GM18505 (cell line): ENCODE results near the gene PRKCH.

Experiments used
- ATAC-seq: cut with Tn5 transposase; IDR thresholded peaks from one replicate; pipeline ENCODE4 v1.9.1; 2021; ENCODE audit not compliant: unreplicated experiment
- POLR2A ChIP-seq: IDR thresholded peaks from 4 replicates; pipeline ENCODE4 v1.6.1; 2011; ENCODE audit warnings: borderline replicate concordance; ENCODE audit not compliant: insufficient read depth, insufficient read length; ENCODE audit errors: extremely low read depth

Gene PRKCH

GRCh38 chr14:61476754-61477410 lies 155.5 kb downstream of the PRKCH start:
- TF ChIP-seq POLR2A: no peak
- ATAC-seq: no peak

- TF ChIP-seq POLR2A: no peak
- ATAC-seq: no peak
Observed at GRCh38 chr14:61477712-61478462, 156.5 kb downstream of the PRKCH start.

GRCh38 chr14:61478971-61479473 lies 157.6 kb downstream of the PRKCH start:
- no peak for TF ChIP-seq POLR2A
- peak; percentile 39 for ATAC-seq

DNA sequence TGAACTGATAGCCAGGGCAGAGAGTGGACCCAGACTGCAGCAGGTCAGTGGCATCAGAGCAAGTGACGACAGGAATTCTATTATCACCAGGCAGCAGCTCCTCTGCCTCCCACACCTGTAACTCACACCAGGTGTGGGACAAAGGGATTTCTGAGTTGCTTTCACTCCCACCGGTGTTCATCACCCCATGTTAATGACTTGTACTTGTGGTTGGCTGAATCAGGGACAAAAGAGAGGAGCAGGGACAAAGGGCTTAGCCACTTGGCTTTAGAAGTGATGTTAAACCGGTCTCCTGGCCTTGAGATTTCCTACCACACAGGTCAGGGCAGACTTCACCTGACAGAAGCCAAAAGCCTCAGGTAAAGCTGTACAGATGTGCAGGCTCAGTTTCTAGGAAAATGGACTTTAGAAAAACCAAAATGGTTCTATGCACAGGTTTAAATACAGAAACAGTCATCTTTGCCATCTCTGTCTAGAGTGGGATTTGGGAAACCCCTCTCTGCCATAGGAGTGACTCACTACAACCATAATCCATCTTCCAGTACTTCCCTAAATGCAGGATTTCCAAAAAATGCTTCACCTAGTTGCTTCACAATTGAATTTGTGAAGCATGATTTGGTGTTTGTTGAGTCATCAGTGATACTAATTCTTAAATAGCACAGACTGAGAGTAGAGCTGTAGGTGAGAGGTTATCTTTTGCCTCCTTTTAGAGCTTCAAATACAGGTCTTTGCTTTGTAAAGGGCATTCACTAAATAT lies 158.5 kb downstream of the PRKCH start:
- no peak for TF ChIP-seq POLR2A
- no peak for ATAC-seq

GRCh38 chr14:61480704-61481285 lies 159.4 kb downstream of the PRKCH start:
- no peak for ATAC-seq
- TF ChIP-seq POLR2A: no peak

DNA sequence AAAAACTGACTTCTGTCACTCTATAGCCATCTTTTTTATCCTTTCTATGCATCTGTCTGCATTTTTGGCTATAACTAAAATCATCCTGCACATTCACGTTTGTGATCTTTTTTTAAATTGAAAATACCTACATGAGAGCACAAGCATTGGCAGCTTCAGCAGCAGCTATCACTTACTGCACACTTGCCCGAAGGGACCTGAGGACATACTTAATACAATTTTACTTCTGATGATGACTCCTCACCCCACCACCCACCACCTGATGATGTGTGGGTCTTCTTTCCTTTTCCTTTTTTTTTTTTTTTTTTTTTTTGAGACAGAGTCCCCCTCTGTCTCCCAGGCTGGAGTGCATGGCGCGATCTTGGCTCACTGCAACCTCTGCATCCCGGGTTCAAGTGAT lies 160.3 kb downstream of the PRKCH start:
- no peak for TF ChIP-seq POLR2A
- ATAC-seq: no peak

DNA sequence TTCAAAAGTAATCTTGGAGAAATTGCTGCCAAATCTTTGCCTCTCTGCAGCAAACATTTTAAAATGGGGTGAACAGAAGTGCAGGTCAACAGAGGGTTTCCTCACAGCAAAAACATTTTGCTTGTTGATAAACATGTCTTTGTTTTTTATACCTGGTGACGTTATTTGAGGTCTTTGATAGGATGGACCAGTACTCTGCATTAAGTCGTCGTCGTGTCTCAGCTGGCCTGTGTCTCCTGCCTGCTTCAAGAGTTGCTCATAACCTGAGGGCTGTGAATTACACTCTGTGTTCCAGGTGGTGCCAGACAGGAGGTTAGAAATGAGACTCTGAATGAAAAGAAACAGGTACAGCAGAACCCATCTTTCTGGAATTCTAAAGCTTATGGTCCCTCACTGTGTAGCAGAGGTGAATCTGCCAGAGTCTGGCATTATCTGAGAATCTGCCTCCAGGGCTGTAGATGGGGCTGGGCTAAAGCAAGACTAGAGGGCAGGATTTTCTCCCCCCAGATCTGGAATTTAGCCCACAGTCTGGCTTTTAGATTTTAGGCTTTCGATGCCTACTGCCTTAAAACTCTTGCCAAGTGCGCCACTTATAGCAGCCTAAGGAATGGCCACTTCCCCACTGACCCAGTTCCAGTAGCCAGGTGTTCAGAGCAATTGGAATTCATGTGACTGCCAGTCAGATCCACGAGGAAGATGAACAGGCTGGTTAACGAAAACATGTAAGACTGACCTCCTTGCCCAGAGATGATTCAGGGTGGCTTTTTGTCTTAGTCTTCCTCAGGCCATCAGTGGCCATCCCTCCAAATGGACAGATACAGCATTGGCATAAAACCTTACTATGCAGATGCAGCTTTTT lies 161.2 kb downstream of the PRKCH start:
- ATAC-seq: no peak
- no peak for TF ChIP-seq POLR2A

GRCh38 chr14:61483476-61483875 lies 162.1 kb downstream of the PRKCH start:
- ATAC-seq: no peak
- no peak for TF ChIP-seq POLR2A

- ATAC-seq: no peak
Observed at GRCh38 chr14:61484031-61484430, 162.7 kb downstream of the PRKCH start.

DNA sequence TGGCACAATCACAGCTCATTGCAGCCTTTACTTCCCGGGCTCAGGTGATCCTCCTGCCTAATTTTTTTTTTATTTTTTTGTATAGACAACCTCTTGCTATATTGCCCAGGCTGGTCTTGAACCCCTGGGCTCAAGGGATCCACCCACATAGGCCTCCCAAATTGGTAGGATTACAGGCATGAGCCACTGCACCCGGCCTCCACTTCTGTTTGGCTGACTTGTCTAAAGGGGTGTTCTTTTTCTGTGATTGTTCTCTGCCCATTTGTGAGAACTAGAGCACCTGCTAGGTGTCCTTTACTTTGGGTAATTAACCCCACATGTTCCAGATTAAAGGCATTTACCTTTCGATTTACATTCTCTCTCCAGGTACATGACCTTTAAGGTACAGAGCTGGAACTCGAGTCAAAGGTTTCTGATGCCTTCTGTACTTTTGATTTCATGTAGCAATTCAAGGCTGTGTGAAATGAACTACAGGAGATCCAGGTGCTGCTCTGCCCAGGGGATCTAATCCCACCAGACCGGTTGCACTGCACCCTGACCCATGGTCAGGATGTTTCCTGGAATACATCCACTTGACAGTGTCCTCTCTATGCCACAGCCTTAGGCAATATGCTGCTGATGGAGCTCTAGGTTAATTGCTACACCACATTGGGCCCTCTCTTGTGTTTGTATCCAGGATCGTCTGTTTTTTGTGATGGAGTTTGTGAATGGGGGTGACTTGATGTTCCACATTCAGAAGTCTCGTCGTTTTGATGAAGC lies 163.6 kb downstream of the PRKCH start:
- ATAC-seq: no peak
- TF ChIP-seq POLR2A: no peak

More at GRCh38 chr14:61484031-61484430, 162.7 kb downstream of the PRKCH start:
- no peak for TF ChIP-seq POLR2A

DNA sequence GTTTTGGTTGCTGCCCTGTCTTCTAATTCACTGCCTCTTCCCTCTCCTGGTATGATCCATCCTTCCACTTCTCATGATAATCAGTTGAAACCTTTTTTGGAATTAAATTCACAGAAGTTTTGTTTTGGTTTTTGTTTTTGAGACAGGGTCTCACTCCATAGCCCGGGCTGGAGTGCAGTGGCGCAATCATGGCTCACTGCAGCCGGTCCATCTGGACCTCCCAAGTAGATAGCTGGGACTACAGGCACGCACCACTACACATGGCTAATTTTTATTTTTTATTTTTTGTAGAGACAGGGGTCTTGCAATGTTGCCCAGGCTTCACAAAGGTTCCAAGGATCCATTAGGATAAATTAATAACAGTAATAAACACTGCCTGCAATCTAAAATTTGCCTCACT lies 164.3 kb downstream of the PRKCH start:
- no peak for TF ChIP-seq POLR2A
- no peak for ATAC-seq
